ENCODE measurements around the gene TMEM128. TPM values are rescaled to one million over a fixed set of nuclear protein-coding genes. Genes with fewer than 3 reads are reported as not detected.
"Not testable (repeated sequence)": the region's sequence is repeated elsewhere in the genome, so short reads cannot be mapped to it uniquely, and the experiment has no call there.

Gene TMEM128
- total RNA-seq, 1 donor from 2014 or later, result 15.2 TPM

DNA sequence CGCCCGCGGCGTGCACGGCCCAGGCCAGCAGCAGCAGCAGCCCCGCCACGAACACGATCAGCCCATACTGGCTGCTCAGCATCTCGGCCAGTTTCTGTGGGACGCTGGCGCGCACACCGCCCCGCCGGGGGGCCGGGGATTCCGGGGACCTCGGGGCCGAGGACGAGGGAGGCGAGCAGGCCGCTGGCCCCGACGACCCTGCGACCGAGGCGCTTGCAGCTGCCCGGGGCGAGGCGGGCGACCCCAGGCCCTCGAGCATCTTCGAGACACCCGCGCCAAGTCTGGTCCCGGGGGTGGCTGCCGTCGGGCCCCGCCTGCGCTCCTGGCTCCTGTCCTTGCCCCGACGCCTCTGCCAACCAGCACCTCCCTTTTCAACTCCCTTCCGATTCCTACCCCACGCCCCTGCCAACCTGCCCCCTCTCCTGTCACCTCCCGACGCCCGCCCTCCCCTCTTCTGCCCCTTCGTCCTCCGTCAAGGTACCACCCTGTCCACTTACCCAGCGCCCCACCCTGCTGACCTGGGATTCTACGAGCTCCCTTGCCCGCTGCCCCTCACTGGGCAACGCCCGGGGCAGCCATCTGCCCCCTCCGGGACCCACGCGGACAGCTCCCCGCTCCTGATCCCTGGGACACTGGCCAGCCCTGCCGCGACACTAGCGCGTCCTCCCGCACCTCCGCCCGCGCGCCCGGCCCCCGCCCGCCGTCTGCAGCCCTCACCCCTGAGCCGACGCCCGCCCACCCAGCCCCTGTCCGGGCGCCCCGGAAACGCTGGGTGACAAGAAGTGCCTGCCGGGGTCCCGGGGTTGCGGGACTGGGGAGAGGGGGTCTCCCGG lies 21.2 kb downstream of the TMEM128 start, which contains the start of gene OTOP1:
Gene OTOP1 (minus strand): TSS at position 324 of the 833 bp plus-strand sequence. CDS start 65 bp downstream, at position 259.
- intact Hi-C loops (cut with DNase I), result no loop called here

DNA sequence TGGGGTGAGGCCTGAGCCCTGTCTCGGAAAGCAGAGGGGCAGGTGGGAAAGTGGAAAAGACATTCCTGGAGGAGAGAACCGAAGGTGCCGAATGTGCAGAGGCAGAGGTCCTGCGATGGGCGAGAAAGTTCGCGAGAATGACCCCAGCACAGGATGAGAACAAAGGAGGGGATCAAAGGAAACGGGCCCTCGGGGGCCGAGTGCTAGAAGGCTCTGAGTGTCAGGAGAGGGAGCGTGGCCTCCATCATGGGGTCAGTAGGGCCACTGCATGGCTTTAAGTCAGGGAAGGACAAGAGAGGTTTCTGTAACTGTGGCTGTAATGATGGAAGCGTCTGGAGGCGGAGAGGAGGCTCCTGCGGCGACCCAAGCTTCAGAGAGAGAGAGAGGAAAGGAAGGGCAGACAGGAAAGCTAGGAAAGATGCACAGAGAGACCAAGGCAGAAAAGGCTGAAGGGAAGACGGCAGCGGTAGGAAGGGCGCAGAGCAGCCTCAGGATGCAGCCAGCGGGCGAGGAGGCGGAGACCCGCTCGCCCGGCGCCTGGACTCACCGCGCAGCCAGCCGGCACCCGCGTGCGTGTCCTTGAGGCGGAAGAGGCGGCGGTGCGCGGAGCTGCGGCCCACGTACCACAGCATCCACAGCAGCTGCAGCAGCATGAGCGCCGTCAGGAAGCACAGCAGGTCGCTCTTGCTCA lies 22.0 kb downstream of the TMEM128 start:
- TF ChIP-seq POLR2AphosphoS5 (IDR thresholded peaks at IDR 0.05; ENCODE audit: insufficient read depth in 1 of 2, low read depth in 1 of 2) (no peak), POLR2A (IDR thresholded peaks at IDR 0.05) (no peak)
- TF ChIP-seq, protein P1, sequence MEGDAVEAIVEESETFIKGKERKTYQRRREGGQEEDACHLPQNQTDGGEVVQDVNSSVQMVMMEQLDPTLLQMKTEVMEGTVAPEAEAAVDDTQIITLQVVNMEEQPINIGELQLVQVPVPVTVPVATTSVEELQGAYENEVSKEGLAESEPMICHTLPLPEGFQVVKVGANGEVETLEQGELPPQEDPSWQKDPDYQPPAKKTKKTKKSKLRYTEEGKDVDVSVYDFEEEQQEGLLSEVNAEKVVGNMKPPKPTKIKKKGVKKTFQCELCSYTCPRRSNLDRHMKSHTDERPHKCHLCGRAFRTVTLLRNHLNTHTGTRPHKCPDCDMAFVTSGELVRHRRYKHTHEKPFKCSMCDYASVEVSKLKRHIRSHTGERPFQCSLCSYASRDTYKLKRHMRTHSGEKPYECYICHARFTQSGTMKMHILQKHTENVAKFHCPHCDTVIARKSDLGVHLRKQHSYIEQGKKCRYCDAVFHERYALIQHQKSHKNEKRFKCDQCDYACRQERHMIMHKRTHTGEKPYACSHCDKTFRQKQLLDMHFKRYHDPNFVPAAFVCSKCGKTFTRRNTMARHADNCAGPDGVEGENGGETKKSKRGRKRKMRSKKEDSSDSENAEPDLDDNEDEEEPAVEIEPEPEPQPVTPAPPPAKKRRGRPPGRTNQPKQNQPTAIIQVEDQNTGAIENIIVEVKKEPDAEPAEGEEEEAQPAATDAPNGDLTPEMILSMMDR (IDR thresholded peaks at IDR 0.05), result no peak
- intact Hi-C loops (cut with DNase I), result no loop called here
- H3K4me3 ChIP-seq, result no peak overlapping the region
- H3K9me3 ChIP-seq, result no peaks in the 10 kb centered on the region
- no peaks in the 10 kb centered on the region for H3K4me1 ChIP-seq
- H3K36me3 ChIP-seq, result no peaks in the 10 kb centered on the region
- DNase-seq (ENCODE audit: extremely low spot score in 2 of 2), result no peak
- H3K27me3 ChIP-seq, result peaks cover 6% of the 10 kb centered on the region
- no peak overlapping the region for H3K27ac ChIP-seq

More for the DNA sequence above, 21.2 kb downstream of the TMEM128 start, which contains the start of gene OTOP1:
- no peak within 1 kb of the TSS for H3K4me3 ChIP-seq
- no peaks in the 10 kb centered on the region for H3K4me1 ChIP-seq
- TF ChIP-seq, protein P1 (IDR thresholded peaks at IDR 0.05), result no peak
- TF ChIP-seq POLR2AphosphoS5 (IDR thresholded peaks at IDR 0.05; ENCODE audit: insufficient read depth in 1 of 2, low read depth in 1 of 2), result no peak
- TF ChIP-seq POLR2A (IDR thresholded peaks at IDR 0.05), result no peak
- no peak for DNase-seq (ENCODE audit: extremely low spot score in 2 of 2)
- no peaks in the 10 kb centered on the region for H3K36me3 ChIP-seq
- H3K9me3 ChIP-seq, result no peaks in the 10 kb centered on the region
- peaks cover 6% of the 10 kb centered on the region for H3K27me3 ChIP-seq
- no peak within 1 kb of the TSS for H3K27ac ChIP-seq

DNA sequence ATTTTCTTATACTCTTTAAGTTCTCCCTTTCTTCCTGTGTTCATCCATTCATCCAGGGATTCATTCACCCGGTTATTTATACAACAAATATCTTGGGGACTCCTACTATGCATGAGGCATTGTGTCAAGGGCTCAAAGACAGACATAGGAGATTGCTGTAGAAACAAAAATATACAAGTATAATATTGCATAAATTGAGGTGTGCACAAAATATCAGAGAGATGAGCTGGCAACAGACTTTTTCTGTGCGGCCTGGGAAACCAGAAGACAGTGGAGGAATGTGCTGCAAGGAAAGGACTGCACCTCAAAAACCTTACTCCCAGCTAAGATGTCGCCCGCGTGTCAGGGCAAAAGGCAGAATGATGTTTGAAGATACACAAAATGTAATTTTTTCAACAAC lies 30.9 kb downstream of the TMEM128 start:
- DNase-seq (ENCODE audit: extremely low spot score in 2 of 2), result no peak
- Histone ChIP-seq H3K4me1 (no peaks in the 10 kb centered on the region), H3K27me3 (no peaks in the 10 kb centered on the region), H3K27ac (no peak overlapping the region), H3K4me3 (no peak overlapping the region), H3K36me3 (no peaks in the 10 kb centered on the region), H3K9me3 (no peaks in the 10 kb centered on the region)
- no peak for TF ChIP-seq POLR2A (IDR thresholded peaks at IDR 0.05)
- no peak for TF ChIP-seq POLR2AphosphoS5 (IDR thresholded peaks at IDR 0.05; ENCODE audit: insufficient read depth in 1 of 2, low read depth in 1 of 2)
- TF ChIP-seq, protein P1 (IDR thresholded peaks at IDR 0.05), result no peak
- intact Hi-C loops (cut with DNase I), result no loop called here

DNA sequence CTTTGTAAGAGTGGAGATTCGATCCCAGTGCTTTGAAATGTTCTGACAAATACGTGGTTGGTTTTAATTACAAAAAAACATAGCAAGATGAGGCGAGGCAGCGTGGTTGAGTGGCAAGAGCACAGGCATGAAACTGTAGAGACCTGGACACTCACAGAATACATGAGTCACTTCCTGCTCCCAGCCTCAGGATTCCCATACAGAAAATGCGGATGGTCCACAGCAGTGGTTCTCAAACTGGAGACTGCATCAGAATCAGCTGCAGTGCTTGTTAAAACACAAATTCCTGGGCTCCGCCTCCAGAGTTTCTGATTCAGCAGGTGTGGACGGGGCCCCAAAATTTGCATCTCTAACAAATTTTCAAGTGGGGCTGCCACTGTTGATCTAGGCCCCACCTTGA lies 31.4 kb downstream of the TMEM128 start:
- DNase-seq (ENCODE audit: extremely low spot score in 2 of 2), result no peak
- Histone ChIP-seq H3K27ac (no peak overlapping the region), H3K9me3 (no peaks in the 10 kb centered on the region), H3K36me3 (no peaks in the 10 kb centered on the region), H3K27me3 (no peaks in the 10 kb centered on the region), H3K4me1 (no peaks in the 10 kb centered on the region), H3K4me3 (no peak overlapping the region)
- TF ChIP-seq POLR2AphosphoS5 (IDR thresholded peaks at IDR 0.05; ENCODE audit: insufficient read depth in 1 of 2, low read depth in 1 of 2), result no peak
- TF ChIP-seq, protein P1 (IDR thresholded peaks at IDR 0.05), result no peak
- TF ChIP-seq POLR2A (IDR thresholded peaks at IDR 0.05), result no peak
- intact Hi-C loops (cut with DNase I), result no loop called here

DNA sequence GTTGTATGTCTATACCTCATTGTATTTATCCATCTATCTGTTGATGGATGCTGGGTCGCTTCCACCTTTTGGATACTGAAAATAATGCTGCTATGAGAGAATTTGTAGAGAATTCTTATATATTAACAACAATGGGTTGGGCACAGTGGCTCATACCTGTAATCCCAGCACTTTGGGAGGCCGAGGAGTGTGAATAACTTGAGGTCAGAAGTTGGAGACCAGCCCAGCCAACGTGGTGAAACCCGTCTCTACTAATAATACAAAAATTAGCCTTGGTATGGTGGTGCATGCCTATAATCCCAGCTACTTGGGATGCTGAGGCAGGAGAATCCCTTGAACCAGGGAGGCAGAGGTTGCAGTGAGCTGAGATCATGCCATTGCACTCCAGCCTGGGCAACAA lies 34.3 kb downstream of the TMEM128 start:
- DNase-seq (ENCODE audit: extremely low spot score in 2 of 2); H3K9me3 ChIP-seq; H3K27ac ChIP-seq; intact Hi-C loops (cut with DNase I); H3K4me3 ChIP-seq; H3K36me3 ChIP-seq; H3K27me3 ChIP-seq; H3K4me1 ChIP-seq: not testable (repeated sequence)
